ENCODE data around the gene CAMK1. TPM values are rescaled to one million over a fixed set of nuclear protein-coding genes. Genes with fewer than 3 reads are reported as not detected.

CAMK1 gene
- total RNA-seq = 51.8 and 52.6 TPM in 2 replicates

GRCh38 chr3:9769426-9770275 is at the start of gene CAMK1:
Gene CAMK1, minus strand, starts transcription at chr3:9769947. Its CDS starts 2,198 bp downstream, at chr3:9767749.

GRCh38 chr3:9809615-9810432 is 40.1 kb upstream of the CAMK1 start, which contains the start of gene TTLL3:
Gene TTLL3, plus strand, starts transcription at chr3:9810262. Its CDS starts 400 bp downstream, at chr3:9810662.

GRCh38 chr3:9792405-9793160 is 22.8 kb upstream of the CAMK1 start, which contains the start of the genes ARPC4 and TADA3:
Gene ARPC4, plus strand, starts transcription at chr3:9793082. Its CDS starts 40 bp downstream, at chr3:9793122.
Gene TADA3, minus strand, starts transcription at chr3:9792473. Its CDS starts 1,007 bp downstream, at chr3:9791466.

GRCh38 chr3:9749645-9750555 is 19.8 kb downstream of the CAMK1 start, which contains the start of gene OGG1:
Gene OGG1, plus strand, starts transcription at chr3:9749952. Its CDS starts 335 bp downstream, at chr3:9750287.

GRCh38 chr3:9731206-9732079 is 38.3 kb downstream of the CAMK1 start, which contains the start of gene BRPF1:
Gene BRPF1, plus strand, starts transcription at chr3:9731735. Its CDS starts 2,406 bp downstream, at chr3:9734141.

Other genes starting within 250 kb of the CAMK1 start
- gene LHFPL4, start 216.1 kb downstream of the CAMK1 start, total RNA-seq = not detected in 2 replicates
- gene MTMR14, start 120.4 kb downstream of the CAMK1 start, total RNA-seq = 43.0 and 43.1 TPM in 2 replicates
- 0.30 TPM in 1 of 2 replicates, not detected in the other for gene CPNE9, start 66.1 kb downstream of the CAMK1 start, total RNA-seq
- 14.9 and 19.8 TPM in 2 replicates for gene BRPF1, start 38.2 kb downstream of the CAMK1 start, total RNA-seq
- 23.5 and 24.0 TPM in 2 replicates for gene OGG1, start 20.0 kb downstream of the CAMK1 start, total RNA-seq
- 63.8 and 65.6 TPM in 2 replicates for gene TADA3, start 22.5 kb upstream of the CAMK1 start, total RNA-seq
- 295 and 301 TPM in 2 replicates for gene ARPC4, start 23.1 kb upstream of the CAMK1 start, total RNA-seq
- 6.1 and 15.0 TPM in 2 replicates for gene TTLL3, start 40.3 kb upstream of the CAMK1 start, total RNA-seq
- 53.0 and 56.1 TPM in 2 replicates for gene RPUSD3, start 74.1 kb upstream of the CAMK1 start, total RNA-seq
- gene CIDEC, start 110.3 kb upstream of the CAMK1 start, total RNA-seq = not detected in 2 replicates
- 46.4 and 59.2 TPM in 2 replicates for gene JAGN1, start 120.7 kb upstream of the CAMK1 start, total RNA-seq
- gene IL17RE, start 132.9 kb upstream of the CAMK1 start, total RNA-seq = 0.07 and 0.34 TPM in 2 replicates
- 24.9 and 28.7 TPM in 2 replicates for gene IL17RC, start 147.2 kb upstream of the CAMK1 start, total RNA-seq
- gene CRELD1, start 163.9 kb upstream of the CAMK1 start, total RNA-seq = 25.1 and 29.6 TPM in 2 replicates
- gene PRRT3, start 182.5 kb upstream of the CAMK1 start, total RNA-seq = 1.5 and 1.6 TPM in 2 replicates
- gene EMC3, start 216.9 kb upstream of the CAMK1 start, total RNA-seq = 69.6 and 94.3 TPM in 2 replicates

All from mammary microvascular endothelial cell (primary cell).